Brain microvascular endothelial cell (primary cell): ENCODE results near the gene PACSIN2.
A peak's percentile ranks its signal among the peaks of the same experiment; 100 is the strongest.

Experiments used
- DNase-seq: peaks from one replicate; pipeline ENCODE4 v3.0.0-alpha.2; 2020
- H3K27ac ChIP-seq: fragments of 250-450 bp; sonication (Bioruptor Pico); 2 replicates; pipeline ENCODE4 v1.5.1; 2020; ENCODE audit warnings: mild to moderate bottlenecking, moderate library complexity
- H3K27me3 ChIP-seq: fragments of 250-450 bp; sonication (Bioruptor Pico); replicated peaks from 2 replicates; pipeline ENCODE4 v1.5.1; 2020; ENCODE audit warnings: mild to moderate bottlenecking
- H3K36me3 ChIP-seq: fragments of 250-450 bp; sonication (Bioruptor Pico); replicated peaks from 2 replicates; pipeline ENCODE4 v1.5.1; 2020; ENCODE audit warnings: mild to moderate bottlenecking
- H3K4me3 ChIP-seq: 2 replicates; pipeline ENCODE4 v1.5.1; 2011; ENCODE audit warnings: low read depth, mild to moderate bottlenecking, control low read depth, low read length, moderate library complexity
- CTCF ChIP-seq: IDR thresholded peaks from 2 replicates; pipeline ENCODE4 v1.5.1; 2011; ENCODE audit warnings: low read depth, mild to moderate bottlenecking, moderate library complexity, low read length, control low read depth, inconsistent platforms; ENCODE audit errors: missing control alignments
- in situ Hi-C: cut with HindIII; loops from 2 replicates; pipeline ENCODE4 v1.10.0; 2017; ENCODE audit warnings: low sequenced_read_pairs, low pct_ligation_motif_present

The PACSIN2 gene

GRCh38 chr22:43014869-43015676 is at the start of gene PACSIN2:
TSS of gene PACSIN2 (minus strand) at chr22:43015149. CDS start at chr22:42912080, 103,069 bp downstream.
- peak within 1 kb of the TSS; percentile 86 for H3K4me3 ChIP-seq
- no peaks in the 10 kb centered on the region for H3K36me3 ChIP-seq
- peak within 1 kb of the TSS; percentile 64 for H3K27ac ChIP-seq
- no peaks in the 10 kb centered on the region for H3K27me3 ChIP-seq
- in situ Hi-C loops: no loop called here
- DNase-seq: peak; percentile 99
- TF ChIP-seq CTCF: no peak

- peak; percentile 83 for TF ChIP-seq CTCF
- in situ Hi-C loops: loop anchor here (25.0 kb wide), 1 partner anchor 173 kb away; no protein-coding TSS in a partner anchor
- no peak overlapping the region for H3K27ac ChIP-seq
- no peaks in the 10 kb centered on the region for H3K27me3 ChIP-seq
- H3K36me3 ChIP-seq: no peaks in the 10 kb centered on the region
- DNase-seq: no peak
- no peak overlapping the region for H3K4me3 ChIP-seq
Measured at GRCh38 chr22:43060183-43060582, 45.2 kb upstream of the PACSIN2 start.

- Histone ChIP-seq H3K4me3 (no peak overlapping the region), H3K36me3 (no peaks in the 10 kb centered on the region), H3K27me3 (no peaks in the 10 kb centered on the region), H3K27ac (no peak overlapping the region)
- no peak for DNase-seq
- in situ Hi-C loops: loop anchor here (25.0 kb wide), 1 partner anchor 170 kb away; no protein-coding TSS in a partner anchor
- no peak for TF ChIP-seq CTCF
Measured at GRCh38 chr22:43057641-43058040, 42.7 kb upstream of the PACSIN2 start.

GRCh38 chr22:43053176-43053575 is 38.2 kb upstream of the PACSIN2 start:
- peak; percentile 44 for TF ChIP-seq CTCF
- Histone ChIP-seq H3K4me3 (no peak overlapping the region), H3K36me3 (no peaks in the 10 kb centered on the region), H3K27ac (no peak overlapping the region), H3K27me3 (no peaks in the 10 kb centered on the region)
- in situ Hi-C loops: loop anchor here (25.0 kb wide), 1 partner anchor 166 kb away; no protein-coding TSS in a partner anchor
- no peak for DNase-seq

- in situ Hi-C loops: loop anchor here (25.0 kb wide), 1 partner anchor 164 kb away; no protein-coding TSS in a partner anchor
- Histone ChIP-seq H3K27me3 (no peaks in the 10 kb centered on the region), H3K36me3 (no peaks in the 10 kb centered on the region), H3K27ac (no peak overlapping the region), H3K4me3 (no peak overlapping the region)
- no peak for TF ChIP-seq CTCF
- no peak for DNase-seq
Measured at GRCh38 chr22:43050995-43051394, 36.0 kb upstream of the PACSIN2 start.
